Type B pancreatic cell (in vitro differentiated cells): ENCODE measurements around the gene EPHB1. TPM values are rescaled to one million over a fixed set of nuclear protein-coding genes. Genes with fewer than 3 reads are reported as not detected.

Experiments used
- DNase-seq: peaks from one replicate; pipeline ENCODE4 v3.0.0; 2021; ENCODE audit warnings: mixed read lengths; ENCODE audit not compliant: unreplicated experiment; ENCODE audit errors: extremely low spot score
- H3K27ac Mint-ChIP-seq: 2 replicates; pipeline ENCODE4 v1.8.0; 2021; ENCODE audit warnings: mild to moderate bottlenecking, mixed read lengths
- H3K27me3 Mint-ChIP-seq: 2 replicates; pipeline ENCODE4 v1.8.0; 2021; ENCODE audit warnings: mixed read lengths
- H3K36me3 Mint-ChIP-seq: 2 replicates; pipeline ENCODE4 v1.8.0; 2021; ENCODE audit warnings: mixed read lengths
- H3K4me1 Mint-ChIP-seq: one replicate; pipeline ENCODE4 v1.8.0; 2021; ENCODE audit warnings: mixed read lengths; ENCODE audit not compliant: unreplicated experiment
- H3K4me3 Mint-ChIP-seq: 2 replicates; pipeline ENCODE4 v1.8.0; 2021; ENCODE audit warnings: mild to moderate bottlenecking, mixed read lengths
- H3K9me3 Mint-ChIP-seq: 2 replicates; pipeline ENCODE4 v1.8.0; 2021; ENCODE audit warnings: mixed read lengths
- CTCF ChIP-seq: fragments of 200-600 bp; sonication (generic); conservative IDR thresholded peaks from 2 replicates; pipeline ENCODE4 v1.5.0; 2021; ENCODE audit warnings: antibody characterized with exemption, mild to moderate bottlenecking
- total RNA-seq: library from RNA; stranded (reverse); gene quantifications from 2 replicates; pipeline ENCODE4 v1.2.1, GENCODE V29; 2021; ENCODE audit warnings: low replicate concordance

The EPHB1 gene
- total RNA-seq, 1 donor from 2014 or later, result 9.1 TPM

GRCh38 chr3:134810052-134810435 lies 15.0 kb downstream of the EPHB1 start:
- H3K4me3 Mint-ChIP-seq, result no peak overlapping the region
- no peak for TF ChIP-seq CTCF
- DNase-seq, result no peak
- H3K9me3 Mint-ChIP-seq, result no peaks in the 10 kb centered on the region
- no peak overlapping the region for H3K27ac Mint-ChIP-seq
- H3K36me3 Mint-ChIP-seq, result peaks cover 3% of the 10 kb centered on the region
- peaks cover 63% of the 10 kb centered on the region for H3K27me3 Mint-ChIP-seq
- peaks cover 4% of the 10 kb centered on the region for H3K4me1 Mint-ChIP-seq

- no peak for TF ChIP-seq CTCF
- Mint-ChIP-seq H3K4me3 (no peak overlapping the region), H3K27me3 (peaks cover 61% of the 10 kb centered on the region), H3K9me3 (no peaks in the 10 kb centered on the region), H3K36me3 (no peaks in the 10 kb centered on the region), H3K27ac (no peak overlapping the region), H3K4me1 (peaks cover 4% of the 10 kb centered on the region)
- DNase-seq, result no peak
Observed at GRCh38 chr3:134810850-134811249, 15.8 kb downstream of the EPHB1 start.

GRCh38 chr3:134813618-134814017 lies 18.6 kb downstream of the EPHB1 start:
- Mint-ChIP-seq H3K27ac (no peak overlapping the region), H3K27me3 (peaks cover 42% of the 10 kb centered on the region), H3K4me1 (no peaks in the 10 kb centered on the region), H3K9me3 (no peaks in the 10 kb centered on the region), H3K36me3 (no peaks in the 10 kb centered on the region), H3K4me3 (no peak overlapping the region)
- DNase-seq, result no peak
- TF ChIP-seq CTCF, result no peak

- peaks cover 32% of the 10 kb centered on the region for H3K27me3 Mint-ChIP-seq
- H3K27ac Mint-ChIP-seq, result no peak overlapping the region
Observed at GRCh38 chr3:134815519-134815918, 20.5 kb downstream of the EPHB1 start.

GRCh38 chr3:134816623-134817022 lies 21.6 kb downstream of the EPHB1 start:
- no peak for TF ChIP-seq CTCF
- Mint-ChIP-seq H3K36me3 (no peaks in the 10 kb centered on the region), H3K4me3 (no peak overlapping the region), H3K27ac (no peak overlapping the region), H3K27me3 (peaks cover 30% of the 10 kb centered on the region), H3K9me3 (no peaks in the 10 kb centered on the region), H3K4me1 (no peaks in the 10 kb centered on the region)
- no peak for DNase-seq

More at GRCh38 chr3:134815519-134815918, 20.5 kb downstream of the EPHB1 start:
- Mint-ChIP-seq H3K9me3 (no peaks in the 10 kb centered on the region), H3K4me3 (no peak overlapping the region), H3K4me1 (no peaks in the 10 kb centered on the region), H3K36me3 (no peaks in the 10 kb centered on the region)
- no peak for TF ChIP-seq CTCF
- no peak for DNase-seq

- Mint-ChIP-seq H3K9me3 (no peaks in the 10 kb centered on the region), H3K27ac (no peak overlapping the region), H3K4me1 (no peaks in the 10 kb centered on the region), H3K4me3 (no peak overlapping the region), H3K27me3 (peaks cover 31% of the 10 kb centered on the region), H3K36me3 (no peaks in the 10 kb centered on the region)
- TF ChIP-seq CTCF, result no peak
- DNase-seq, result no peak
Observed at GRCh38 chr3:134817297-134817696, 22.2 kb downstream of the EPHB1 start.
